SU-DHL-6 (cell line): ENCODE results near the gene MLEC.

Experiments used
- H2AFZ ChIP-seq: fragments of 200-600 bp; sonication (generic); 2 replicates; pipeline ENCODE4 v1.6.1; 2014; ENCODE audit warnings: low read depth, mild to moderate bottlenecking, moderate library complexity, mixed read lengths, antibody characterized with exemption, low read length; ENCODE audit not compliant: severe bottlenecking
- H3F3A ChIP-seq: fragments of 200-600 bp; shearing (Covaris generic); 2 replicates; pipeline ENCODE4 v1.6.0; 2016; ENCODE audit warnings: antibody characterized with exemption, mild to moderate bottlenecking; ENCODE audit not compliant: insufficient read depth
- H3K27ac ChIP-seq: fragments of 200-600 bp; sonication (generic); 2 replicates; pipeline ENCODE4 v1.5.1; 2016; ENCODE audit warnings: low read depth, mild to moderate bottlenecking, low read length, moderate library complexity, mixed read lengths
- H3K27me3 ChIP-seq: fragments of 200-600 bp; sonication (generic), shearing (Covaris generic); 2 replicates; pipeline ENCODE4 v1.6.0; 2014; ENCODE audit warnings: mild to moderate bottlenecking, low read length
- H3K36me3 ChIP-seq: fragments of 200-600 bp; sonication (generic); 2 replicates; pipeline ENCODE4 v1.6.1; 2014; ENCODE audit warnings: mild to moderate bottlenecking, low read length, mixed read lengths
- H3K4me2 ChIP-seq: fragments of 300-600, 200-600 bp; shearing (Covaris generic), sonication (generic); 2 replicates; pipeline ENCODE4 v1.6.0; 2014; ENCODE audit warnings: low read length, low read depth, mild to moderate bottlenecking; ENCODE audit not compliant: poor library complexity, severe bottlenecking
- H3K4me3 ChIP-seq: fragments of 200-600 bp; sonication (generic); 2 replicates; pipeline ENCODE4 v1.5.1; 2014; ENCODE audit warnings: antibody characterized with exemption, low read length, mild to moderate bottlenecking, mixed read lengths; ENCODE audit not compliant: insufficient read depth, poor library complexity, severe bottlenecking
- H3K79me2 ChIP-seq: fragments of 200-600 bp; sonication (generic); 2 replicates; pipeline ENCODE4 v1.6.1; 2014; ENCODE audit warnings: mild to moderate bottlenecking, low read length, moderate library complexity; ENCODE audit not compliant: insufficient read depth
- H3K9ac ChIP-seq: fragments of 200-600 bp; sonication (generic); 2 replicates; pipeline ENCODE4 v1.7.0; 2014; ENCODE audit warnings: mild to moderate bottlenecking, low read length
- H3K9me2 ChIP-seq: fragments of 200-600 bp; sonication (generic); replicated peaks from 2 replicates; pipeline ENCODE4 v1.6.1; 2014; ENCODE audit warnings: low read length; ENCODE audit not compliant: insufficient read depth
- H3K9me3 ChIP-seq: fragments of 200-600 bp; sonication (generic); 2 replicates; pipeline ENCODE4 v1.6.1; 2014; ENCODE audit warnings: low read length, mixed read lengths; ENCODE audit not compliant: insufficient read depth
- H4K20me1 ChIP-seq: fragments of 200-600 bp; sonication (generic); 2 replicates; pipeline ENCODE4 v1.6.1; 2014; ENCODE audit warnings: low read depth, mild to moderate bottlenecking, antibody characterized with exemption, low read length, moderate library complexity, mixed read lengths
- EZH2phosphoT487 ChIP-seq: fragments of 200-600 bp; sonication (generic), shearing (Covaris generic); conservative IDR thresholded peaks from 2 replicates; pipeline ENCODE4 v1.6.1; 2018; ENCODE audit warnings: mild to moderate bottlenecking, antibody characterized with exemption, low read length, moderate library complexity, mixed read lengths
- TF ChIP-seq, protein P1 (sequence below): fragments of 200-600 bp; sonication (generic); IDR thresholded peaks from one replicate; pipeline ENCODE4 v1.5.1; 2017; ENCODE audit warnings: antibody characterized with exemption, mild to moderate bottlenecking, low read length, moderate library complexity; ENCODE audit not compliant: insufficient read depth, poor library complexity, severe bottlenecking

The MLEC gene

GRCh38 chr12:120696626-120697025, 9.7 kb downstream of the MLEC start:
- Histone ChIP-seq H3K27ac (no peak overlapping the region), H3K4me3 (no peak overlapping the region), H3F3A (no peaks in the 10 kb centered on the region), H3K36me3 (peaks cover 25% of the 10 kb centered on the region; the same call in 1 of the 2 replicates), H3K9me2 (no peaks in the 10 kb centered on the region), H3K9me3 (no peaks in the 10 kb centered on the region), H4K20me1 (no peaks in the 10 kb centered on the region), H3K27me3 (no peaks in the 10 kb centered on the region), H3K9ac (no peak overlapping the region), H2AFZ (no peak overlapping the region), H3K79me2 (peaks cover 17% of the 10 kb centered on the region), H3K4me2 (no peak overlapping the region)
- TF ChIP-seq EZH2phosphoT487: no peak
- TF ChIP-seq, protein P1, sequence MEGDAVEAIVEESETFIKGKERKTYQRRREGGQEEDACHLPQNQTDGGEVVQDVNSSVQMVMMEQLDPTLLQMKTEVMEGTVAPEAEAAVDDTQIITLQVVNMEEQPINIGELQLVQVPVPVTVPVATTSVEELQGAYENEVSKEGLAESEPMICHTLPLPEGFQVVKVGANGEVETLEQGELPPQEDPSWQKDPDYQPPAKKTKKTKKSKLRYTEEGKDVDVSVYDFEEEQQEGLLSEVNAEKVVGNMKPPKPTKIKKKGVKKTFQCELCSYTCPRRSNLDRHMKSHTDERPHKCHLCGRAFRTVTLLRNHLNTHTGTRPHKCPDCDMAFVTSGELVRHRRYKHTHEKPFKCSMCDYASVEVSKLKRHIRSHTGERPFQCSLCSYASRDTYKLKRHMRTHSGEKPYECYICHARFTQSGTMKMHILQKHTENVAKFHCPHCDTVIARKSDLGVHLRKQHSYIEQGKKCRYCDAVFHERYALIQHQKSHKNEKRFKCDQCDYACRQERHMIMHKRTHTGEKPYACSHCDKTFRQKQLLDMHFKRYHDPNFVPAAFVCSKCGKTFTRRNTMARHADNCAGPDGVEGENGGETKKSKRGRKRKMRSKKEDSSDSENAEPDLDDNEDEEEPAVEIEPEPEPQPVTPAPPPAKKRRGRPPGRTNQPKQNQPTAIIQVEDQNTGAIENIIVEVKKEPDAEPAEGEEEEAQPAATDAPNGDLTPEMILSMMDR: no peak

- no peaks in the 10 kb centered on the region for H3K9me2 ChIP-seq
- H3F3A ChIP-seq: no peaks in the 10 kb centered on the region
- H3K4me2 ChIP-seq: no peak overlapping the region
- H3K36me3 ChIP-seq: peaks cover 25% of the 10 kb centered on the region; the same call in 1 of the 2 replicates
- H4K20me1 ChIP-seq: no peaks in the 10 kb centered on the region
- no peaks in the 10 kb centered on the region for H3K9me3 ChIP-seq
- peaks cover 10% of the 10 kb centered on the region for H3K79me2 ChIP-seq
- no peak overlapping the region for H3K9ac ChIP-seq
- TF ChIP-seq, protein P1: no peak
- no peak for TF ChIP-seq EZH2phosphoT487
- no peaks in the 10 kb centered on the region for H3K27me3 ChIP-seq
- H3K27ac ChIP-seq: no peak overlapping the region
- H3K4me3 ChIP-seq: no peak overlapping the region
- H2AFZ ChIP-seq: no peak overlapping the region
Observed at GRCh38 chr12:120697344-120697743, 10.4 kb downstream of the MLEC start.

DNA sequence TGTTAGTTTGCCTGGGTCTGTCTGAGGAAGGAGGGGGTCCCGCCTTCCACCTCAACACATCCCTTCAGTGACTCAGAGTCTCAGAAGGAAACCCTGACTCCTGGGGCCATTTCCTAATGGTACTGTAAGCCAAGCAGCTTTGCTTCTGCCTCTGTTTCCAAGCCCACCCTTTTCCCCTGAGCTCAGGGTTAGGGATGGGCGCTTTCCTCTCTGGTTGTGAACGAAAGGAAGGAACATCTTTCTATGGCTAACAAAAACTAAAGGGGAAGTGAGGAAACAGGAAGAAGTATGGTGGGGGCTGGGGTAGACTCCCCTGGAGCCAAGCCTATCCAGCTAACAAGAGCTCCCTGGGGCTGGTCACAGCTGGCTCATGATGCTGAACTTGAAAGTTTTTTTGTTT, 11.7 kb downstream of the MLEC start:
- H3K27ac ChIP-seq: no peak overlapping the region
- H4K20me1 ChIP-seq: no peaks in the 10 kb centered on the region
- H3K9ac ChIP-seq: no peak overlapping the region
- H3K4me2 ChIP-seq: no peak overlapping the region
- H3K27me3 ChIP-seq: no peaks in the 10 kb centered on the region
- peaks cover 25% of the 10 kb centered on the region; the same call in 1 of the 2 replicates for H3K36me3 ChIP-seq
- no peaks in the 10 kb centered on the region for H3K9me2 ChIP-seq
- H3K4me3 ChIP-seq: no peak overlapping the region
- no peak overlapping the region for H2AFZ ChIP-seq
- no peak for TF ChIP-seq EZH2phosphoT487
- TF ChIP-seq, protein P1: no peak
- no peaks in the 10 kb centered on the region for H3K9me3 ChIP-seq
- H3K79me2 ChIP-seq: no peaks in the 10 kb centered on the region
- H3F3A ChIP-seq: no peaks in the 10 kb centered on the region
